ENCODE measurements around the gene APOBEC3H.
"Not testable (repeated sequence)": the region's sequence is repeated elsewhere in the genome, so short reads cannot be mapped to it uniquely, and the experiment has no call there.

The APOBEC3H gene

DNA sequence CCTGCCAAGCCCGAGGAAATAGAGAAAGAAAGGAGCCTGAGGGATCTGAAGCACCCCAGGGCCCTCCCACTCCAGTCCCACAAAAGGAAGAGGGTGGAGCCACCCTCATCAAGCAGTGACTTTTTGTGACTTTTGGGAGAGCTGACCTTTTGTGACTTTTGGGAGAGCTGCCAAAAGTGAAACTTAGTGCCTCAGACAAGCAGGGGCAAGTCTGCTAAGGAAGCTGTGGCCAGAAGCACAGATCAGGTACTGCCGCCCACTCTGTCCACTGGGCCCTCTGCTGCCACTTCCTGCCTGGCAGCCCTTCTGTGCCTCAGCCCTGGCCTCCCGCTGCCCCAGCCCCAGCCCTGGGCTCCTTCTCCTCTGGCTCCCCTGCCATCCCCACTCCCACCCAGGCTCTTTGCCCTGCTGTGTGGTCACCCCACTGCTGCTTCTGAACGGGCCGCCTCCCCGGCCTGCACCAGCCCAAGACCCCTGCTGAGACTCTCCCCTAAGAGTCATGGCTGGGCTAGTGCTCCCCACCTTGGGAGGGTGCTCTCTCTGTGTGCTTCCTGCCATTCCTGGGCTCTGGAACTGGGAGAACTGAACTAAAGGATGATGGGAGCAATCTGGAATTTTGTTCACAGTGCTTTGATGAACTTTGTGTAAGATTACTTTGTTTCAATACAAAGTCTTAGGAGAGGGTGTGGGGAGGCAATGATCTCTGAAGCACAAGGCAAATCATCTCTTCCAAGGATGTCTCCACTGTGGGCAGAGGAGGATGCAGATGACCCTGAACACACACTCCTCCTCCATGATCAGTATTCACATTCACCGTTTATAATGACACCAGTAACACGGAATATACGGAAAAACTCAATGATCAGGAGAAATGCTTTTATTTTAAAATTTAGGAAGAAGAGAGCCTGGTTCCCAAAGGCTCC is at the start of gene APOBEC3H:
APOBEC3H (plus strand) TSS at position 147 of the 923 bp plus-strand sequence. CDS start 3,035 bp downstream, outside the sequence.
- no peak for DNase-seq (ENCODE audit: extremely low read depth in 1 of 2, low read depth in 1 of 2)

DNA sequence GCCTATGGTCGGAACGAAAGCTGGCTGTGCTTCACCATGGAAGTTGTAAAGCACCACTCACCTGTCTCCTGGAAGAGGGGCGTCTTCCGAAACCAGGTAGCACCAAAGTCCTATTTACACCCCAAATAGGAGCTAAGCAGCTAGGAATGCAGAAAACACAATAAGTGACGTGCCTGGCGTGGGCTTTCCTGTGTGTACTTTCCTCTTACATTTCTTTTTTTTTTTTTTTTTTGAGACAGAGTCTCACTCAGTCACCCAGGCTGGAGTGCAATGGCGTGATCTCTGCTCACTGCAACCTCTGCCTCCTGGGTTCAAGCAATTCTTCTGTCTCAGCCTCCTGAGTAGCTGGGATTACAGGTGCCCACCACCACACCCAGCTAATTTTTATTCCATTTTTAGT is 47.6 kb upstream of the APOBEC3H start:
- not testable (repeated sequence) for DNase-seq (ENCODE audit: extremely low read depth in 1 of 2, low read depth in 1 of 2)

DNA sequence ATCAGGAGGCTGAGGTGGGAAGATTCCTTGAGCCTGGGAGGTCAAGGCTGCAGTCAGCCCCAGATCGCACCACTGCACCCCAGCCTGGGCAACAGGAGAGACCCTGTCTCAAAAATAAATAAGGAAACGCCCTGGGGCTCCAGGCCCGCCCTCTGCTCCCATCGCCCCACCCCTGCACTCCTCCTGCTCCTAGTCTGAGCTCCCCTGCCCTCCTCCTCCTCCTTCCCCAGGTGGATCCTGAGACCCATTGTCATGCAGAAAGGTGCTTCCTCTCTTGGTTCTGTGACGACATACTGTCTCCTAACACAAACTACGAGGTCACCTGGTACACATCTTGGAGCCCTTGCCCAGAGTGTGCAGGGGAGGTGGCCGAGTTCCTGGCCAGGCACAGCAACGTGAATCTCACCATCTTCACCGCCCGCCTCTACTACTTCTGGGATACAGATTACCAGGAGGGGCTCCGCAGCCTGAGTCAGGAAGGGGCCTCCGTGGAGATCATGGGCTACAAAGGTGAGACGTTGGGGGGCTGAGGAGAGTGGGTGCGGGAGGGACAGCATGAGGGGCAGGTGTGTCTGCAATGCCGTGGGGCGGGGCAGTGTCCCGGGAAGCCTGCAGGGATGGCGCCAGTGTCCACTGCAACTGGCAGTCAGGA is 45.1 kb upstream of the APOBEC3H start:
- DNase-seq (ENCODE audit: extremely low read depth in 1 of 2, low read depth in 1 of 2): not testable (repeated sequence)

DNA sequence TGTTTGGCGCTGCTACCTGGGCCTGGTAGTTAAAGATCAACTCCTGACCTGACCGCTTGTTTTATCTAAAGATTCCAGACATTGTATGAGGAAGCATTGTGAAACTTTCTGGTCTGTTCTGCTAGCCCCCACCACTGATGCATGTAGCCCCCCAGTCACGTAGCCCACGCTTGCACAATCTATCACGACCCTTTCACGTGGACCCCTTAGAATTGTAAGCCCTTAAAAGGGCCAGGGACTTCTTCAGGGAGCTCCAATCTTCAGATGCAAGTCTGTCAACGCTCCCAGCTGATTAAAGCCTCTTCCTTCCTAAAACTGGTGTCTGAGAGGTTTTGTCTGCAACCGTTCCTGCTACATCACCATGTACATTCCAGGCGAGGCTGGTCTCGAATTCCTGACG is 41.4 kb upstream of the APOBEC3H start:
- DNase-seq (ENCODE audit: extremely low read depth in 1 of 2, low read depth in 1 of 2): no peak

DNA sequence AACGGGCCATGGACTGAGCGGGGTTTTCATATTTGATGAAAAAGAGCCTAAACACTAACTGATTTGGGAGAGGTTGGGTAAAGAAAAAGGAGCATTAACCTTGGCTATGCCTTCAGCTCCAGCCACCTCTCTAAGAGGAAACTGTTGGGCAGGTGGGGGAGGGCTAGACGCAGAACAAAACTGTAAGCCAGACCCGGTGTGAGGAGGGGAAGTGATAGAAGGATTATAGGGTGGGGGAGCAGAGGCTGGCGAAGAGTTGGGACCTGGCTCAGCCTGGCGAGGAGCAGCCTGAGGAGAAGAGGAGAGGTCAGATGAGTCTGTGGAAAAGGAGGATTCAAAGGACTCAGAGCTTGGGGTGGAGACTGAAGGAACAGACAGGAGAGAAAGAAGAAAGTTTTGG is 35.8 kb upstream of the APOBEC3H start:
- DNase-seq (ENCODE audit: extremely low read depth in 1 of 2, low read depth in 1 of 2): not testable (repeated sequence)

DNA sequence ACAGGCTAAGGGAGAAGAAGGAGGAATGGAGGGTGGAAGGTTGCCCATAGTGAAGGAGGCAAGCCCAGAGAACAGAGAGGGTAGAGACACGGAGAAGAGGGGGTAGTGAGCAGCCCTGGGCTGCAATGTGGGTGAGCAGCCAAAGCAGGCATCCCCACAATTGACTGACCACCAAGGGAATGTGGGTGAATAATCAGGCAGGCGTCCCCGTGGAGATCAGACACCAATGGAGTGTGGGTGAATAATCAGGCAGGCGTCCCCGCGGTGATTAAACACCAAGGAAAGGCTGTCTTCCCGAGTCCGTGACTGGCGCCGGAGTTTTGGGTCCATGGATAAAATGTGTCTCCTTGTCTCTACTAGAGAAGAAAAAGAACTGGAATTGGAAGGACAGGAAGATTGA is 35.1 kb upstream of the APOBEC3H start:
- not testable (repeated sequence) for DNase-seq (ENCODE audit: extremely low read depth in 1 of 2, low read depth in 1 of 2)

DNA sequence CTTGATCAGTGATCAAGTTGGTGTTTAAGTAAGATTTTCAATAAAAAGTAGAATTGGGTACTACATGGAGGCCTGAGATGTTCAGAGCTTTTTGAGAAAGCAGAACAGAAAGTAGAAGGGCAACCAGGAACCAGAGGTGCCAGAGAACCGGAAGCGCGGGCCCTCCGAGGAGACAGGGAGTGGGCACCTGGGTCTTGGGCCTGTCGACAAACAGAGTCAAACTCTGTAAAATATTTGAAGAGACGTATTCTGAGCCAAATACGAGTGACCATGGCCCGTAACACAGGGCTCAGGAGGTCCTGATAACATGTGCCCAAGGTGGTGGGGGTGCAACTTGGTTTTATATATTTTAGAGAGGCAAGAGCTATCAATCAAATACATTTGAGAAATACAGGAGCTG is 33.1 kb upstream of the APOBEC3H start:
- not testable (repeated sequence) for DNase-seq (ENCODE audit: extremely low read depth in 1 of 2, low read depth in 1 of 2)

DNA sequence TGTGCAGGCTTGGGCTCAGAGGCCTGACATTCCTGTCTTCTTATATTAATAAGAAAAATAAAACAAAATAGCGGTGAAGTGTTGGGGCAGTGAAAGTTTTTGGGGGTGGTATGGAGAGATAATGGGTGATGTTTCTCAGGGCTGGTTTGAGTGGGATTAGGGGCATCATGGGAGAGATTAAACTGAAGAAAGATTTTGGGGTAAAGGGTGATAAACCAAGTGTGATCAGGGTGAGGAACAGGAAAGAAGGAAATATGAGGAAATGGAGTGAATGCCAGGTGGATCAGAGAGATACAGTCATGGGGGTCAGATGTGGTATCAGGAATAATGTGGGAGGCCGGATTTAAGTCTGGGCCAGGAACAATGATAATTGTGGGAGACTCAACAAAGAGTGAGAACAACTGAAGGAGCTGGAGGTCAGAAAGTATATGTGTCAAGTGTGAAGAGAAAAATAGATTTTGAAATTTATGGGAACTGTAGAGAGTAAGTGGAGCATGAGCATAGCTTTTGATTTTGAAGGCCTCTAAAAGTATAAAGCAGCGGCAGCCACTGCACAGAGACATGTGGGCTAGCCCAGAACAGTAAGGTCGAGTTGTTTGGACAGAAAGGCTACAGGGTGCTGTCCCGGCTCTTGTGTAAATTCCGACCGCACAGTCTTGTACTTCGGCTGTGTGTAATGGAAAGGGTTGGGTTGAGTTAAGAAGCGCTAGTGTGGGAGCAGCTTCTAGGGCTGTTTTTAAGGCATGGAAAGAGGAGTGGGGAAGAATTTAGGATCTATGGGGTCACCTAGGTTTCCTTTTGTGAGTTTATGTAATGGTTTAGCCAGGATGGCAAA is 30.4 kb upstream of the APOBEC3H start:
- DNase-seq (ENCODE audit: extremely low read depth in 1 of 2, low read depth in 1 of 2): not testable (repeated sequence)

DNA sequence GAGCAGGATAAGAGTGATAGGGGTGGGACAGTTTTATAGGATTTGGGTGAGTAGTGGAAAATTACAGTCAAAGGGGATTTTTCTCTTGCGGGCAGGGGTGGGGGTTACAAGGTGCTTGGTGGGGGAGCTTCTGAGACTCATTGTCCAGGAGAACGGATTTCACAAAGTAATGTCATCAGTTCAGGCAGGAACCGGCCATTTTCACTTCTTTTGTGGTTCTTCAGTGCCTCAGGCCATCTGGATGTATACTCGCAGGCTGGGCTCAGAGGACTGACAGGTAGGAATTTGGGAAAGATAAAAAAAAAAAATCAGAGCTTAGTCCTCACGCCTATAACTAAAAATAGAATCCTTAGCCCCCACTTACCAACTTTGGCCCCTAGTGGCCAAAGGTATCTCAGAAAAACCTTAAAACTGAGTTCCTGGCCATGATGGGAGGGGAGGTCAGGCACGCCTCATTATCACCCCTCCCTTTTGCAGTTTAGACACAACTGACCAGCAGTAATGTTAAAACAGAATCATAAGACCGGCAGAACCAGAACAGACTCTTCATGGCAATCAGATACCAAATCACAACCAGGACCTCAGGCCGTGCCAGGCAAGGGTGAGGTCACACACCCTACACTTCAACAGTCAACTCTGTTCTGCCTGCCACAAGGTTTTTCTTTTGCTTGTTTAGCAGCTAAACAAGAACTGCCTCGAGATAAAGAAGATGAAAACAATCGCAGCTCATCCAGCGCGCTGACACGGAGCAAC is 28.8 kb upstream of the APOBEC3H start:
- no peak for DNase-seq (ENCODE audit: extremely low read depth in 1 of 2, low read depth in 1 of 2)

DNA sequence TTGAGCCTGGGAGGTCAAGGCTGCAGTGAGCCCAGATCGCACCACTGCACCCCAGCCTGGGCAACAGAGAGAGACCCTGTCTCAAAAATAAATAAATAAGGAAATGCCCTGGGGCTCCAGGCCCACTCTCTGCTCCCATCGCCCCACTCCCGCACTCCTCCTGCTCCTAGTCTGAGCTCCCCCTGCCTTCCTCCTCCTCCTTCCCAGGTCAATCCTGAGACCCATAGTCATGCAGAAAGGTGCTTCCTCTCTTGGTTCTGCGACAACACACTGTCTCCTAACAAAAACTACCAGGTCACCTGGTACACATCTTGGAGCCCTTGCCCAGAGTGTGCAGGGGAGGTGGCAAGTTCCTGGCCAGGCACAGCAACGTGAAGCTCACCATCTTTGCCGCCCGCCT is 26.9 kb upstream of the APOBEC3H start:
- DNase-seq (ENCODE audit: extremely low read depth in 1 of 2, low read depth in 1 of 2): no peak

DNA sequence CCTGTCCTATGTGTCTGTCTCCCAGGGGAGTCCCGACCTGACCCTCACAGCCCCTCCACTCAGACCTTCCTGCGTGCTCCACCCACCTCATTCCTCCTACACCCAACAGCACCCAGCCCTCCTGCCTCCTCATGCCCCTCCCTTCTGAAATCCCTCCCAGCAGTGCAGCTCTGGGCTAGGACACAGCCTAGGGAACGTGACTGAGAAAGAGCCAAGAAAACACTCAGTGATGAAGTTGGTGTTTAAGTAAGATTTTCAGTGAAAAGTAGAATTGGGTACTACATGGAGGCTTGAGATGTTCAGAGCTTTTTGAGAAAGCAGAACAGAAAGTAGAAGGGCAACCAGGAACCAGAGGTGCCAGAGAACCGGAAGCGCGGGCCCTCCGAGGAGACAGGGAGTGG is 24.5 kb upstream of the APOBEC3H start:
- DNase-seq (ENCODE audit: extremely low read depth in 1 of 2, low read depth in 1 of 2): not testable (repeated sequence)

DNA sequence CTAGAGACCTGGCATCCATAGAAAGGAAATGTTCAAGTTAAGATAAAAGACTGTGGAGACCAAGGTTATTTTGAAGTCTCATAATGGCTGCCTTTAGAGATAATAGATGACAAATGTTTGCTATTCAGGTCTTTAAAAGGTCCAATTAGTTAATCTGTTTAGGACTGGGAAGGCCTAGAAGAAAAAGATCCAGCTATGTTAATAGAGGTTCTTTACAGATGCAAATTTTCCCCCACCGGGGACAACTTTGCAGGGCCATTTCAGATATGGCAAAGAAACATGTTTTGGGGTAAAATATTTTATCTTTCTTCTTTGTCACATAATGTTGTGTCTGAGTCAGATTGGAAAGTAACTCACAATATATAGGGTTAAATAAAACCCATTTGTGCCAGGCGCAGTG is 23.1 kb upstream of the APOBEC3H start:
- DNase-seq (ENCODE audit: extremely low read depth in 1 of 2, low read depth in 1 of 2): no peak

DNA sequence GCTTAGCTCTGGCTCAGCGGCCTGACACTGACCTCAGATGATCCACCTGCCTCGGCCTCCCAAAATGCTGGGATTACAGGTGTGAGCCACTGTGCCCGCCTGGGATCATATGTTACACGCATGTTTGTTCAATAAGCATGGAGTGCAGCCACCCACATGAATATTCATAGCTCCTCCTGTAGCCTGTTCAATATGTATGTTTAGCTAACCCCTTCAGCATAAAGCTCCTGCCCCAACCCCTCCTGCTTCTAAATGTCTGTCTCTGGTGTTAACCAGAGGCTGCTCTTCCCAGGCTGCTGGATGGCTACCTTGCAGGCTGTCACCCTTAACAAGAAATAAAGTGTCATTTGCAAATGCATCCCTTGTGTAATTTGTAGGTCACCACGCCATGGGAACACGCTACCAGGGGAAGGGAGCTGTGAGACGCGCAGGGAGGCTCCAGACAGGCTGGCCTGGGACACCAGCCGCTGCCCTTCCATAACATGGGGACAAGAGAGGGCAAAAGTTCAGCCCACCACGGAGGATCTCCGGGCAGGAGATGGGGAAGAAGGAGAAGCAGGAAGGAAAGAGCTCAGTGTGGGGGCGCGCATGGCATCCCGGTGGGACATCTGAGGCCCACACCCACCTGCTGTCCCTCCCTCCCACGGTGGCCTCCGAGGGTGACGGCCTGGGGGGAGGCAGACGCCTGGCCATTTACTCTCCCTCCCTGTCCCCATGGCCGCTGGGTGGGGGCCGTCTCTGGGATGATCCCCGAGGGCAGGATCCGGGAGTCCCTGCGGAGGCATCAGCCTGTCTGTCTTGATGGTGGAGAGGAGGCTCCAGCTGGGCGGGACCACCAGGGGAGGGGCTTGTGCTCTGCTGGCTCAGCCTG is 20.7 kb upstream of the APOBEC3H start:
- not testable (repeated sequence) for DNase-seq (ENCODE audit: extremely low read depth in 1 of 2, low read depth in 1 of 2)

DNA sequence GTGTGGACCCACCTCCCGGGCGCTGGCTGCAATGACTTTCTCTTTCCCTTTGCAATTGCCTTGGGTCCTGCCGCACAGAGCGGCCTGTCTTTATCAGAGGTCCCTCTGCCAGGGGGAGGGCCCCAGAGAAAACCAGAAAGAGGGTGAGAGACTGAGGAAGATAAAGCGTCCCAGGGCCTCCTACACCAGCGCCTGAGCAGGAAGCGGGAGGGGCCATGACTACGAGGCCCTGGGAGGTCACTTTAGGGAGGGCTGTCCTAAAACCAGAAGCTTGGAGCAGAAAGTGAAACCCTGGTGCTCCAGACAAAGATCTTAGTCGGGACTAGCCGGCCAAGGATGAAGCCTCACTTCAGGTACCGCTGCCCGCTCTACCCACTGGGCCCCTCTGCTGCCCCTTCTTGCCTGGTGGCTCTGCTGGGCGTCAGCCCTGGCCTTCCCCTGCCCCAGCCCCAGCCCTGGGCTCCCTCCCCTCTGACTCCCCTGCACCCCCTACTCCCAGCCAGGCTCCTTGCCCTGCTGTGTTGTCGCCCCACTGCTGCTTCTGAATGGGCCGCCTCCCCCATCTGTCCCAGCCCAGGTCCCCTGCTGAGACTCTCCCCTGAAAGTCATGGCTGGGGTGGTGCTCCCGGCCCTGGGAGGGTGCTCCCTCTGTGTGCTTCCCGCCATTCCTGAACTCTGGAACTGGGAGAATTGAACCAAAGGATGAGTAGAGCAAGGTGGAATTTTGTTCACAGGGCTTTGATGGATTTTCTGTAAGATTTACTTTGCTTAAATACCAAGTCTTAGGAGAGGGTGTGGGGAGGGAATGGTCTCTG is 19.8 kb upstream of the APOBEC3H start, which contains the start of gene APOBEC3G:
APOBEC3G (plus strand) TSS at position 250 of the 815 bp plus-strand sequence; CDS start at position 337, 87 bp downstream.
- DNase-seq (ENCODE audit: extremely low read depth in 1 of 2, low read depth in 1 of 2): peak in 1 of 2 donors; percentile 27

DNA sequence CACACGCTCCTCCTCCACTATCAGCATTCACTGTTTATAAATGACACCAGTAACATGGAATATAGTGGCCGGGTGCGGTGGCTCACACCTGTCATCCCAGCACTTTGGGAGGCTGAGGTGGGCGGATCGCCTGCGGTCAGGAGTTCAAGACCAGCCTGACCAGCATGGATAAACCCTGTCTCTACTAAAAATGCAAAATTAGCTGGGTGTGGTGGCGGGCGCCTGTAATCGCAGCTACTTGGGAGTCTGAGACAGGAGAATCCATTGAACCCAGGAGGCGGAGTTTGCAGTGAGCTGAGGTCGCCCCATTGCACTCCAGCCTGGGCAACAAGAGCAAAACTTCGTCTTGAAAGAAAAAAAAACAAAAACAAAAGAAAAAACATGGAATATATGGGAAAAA is 19.1 kb upstream of the APOBEC3H start:
- not testable (repeated sequence) for DNase-seq (ENCODE audit: extremely low read depth in 1 of 2, low read depth in 1 of 2)

DNA sequence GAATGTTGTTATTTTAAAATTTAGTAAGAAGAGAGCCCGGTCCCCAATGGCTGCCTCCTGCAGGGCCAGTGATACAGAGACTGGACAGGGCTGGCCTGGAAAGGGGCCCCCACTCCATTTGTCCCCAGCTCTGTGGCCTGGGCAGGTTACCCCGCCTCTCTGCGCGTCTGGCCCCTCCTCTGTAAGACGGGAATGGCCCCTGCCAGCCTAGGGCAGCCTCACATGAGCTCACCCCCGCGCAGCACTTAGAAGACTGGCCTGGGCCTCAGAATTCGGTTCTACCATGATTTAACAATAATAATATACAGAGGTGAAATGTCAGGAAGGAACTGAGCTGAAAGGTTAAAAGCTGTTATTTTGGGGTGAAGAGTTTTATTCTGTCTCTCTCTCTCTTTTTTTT is 18.7 kb upstream of the APOBEC3H start:
- no peak for DNase-seq (ENCODE audit: extremely low read depth in 1 of 2, low read depth in 1 of 2)

DNA sequence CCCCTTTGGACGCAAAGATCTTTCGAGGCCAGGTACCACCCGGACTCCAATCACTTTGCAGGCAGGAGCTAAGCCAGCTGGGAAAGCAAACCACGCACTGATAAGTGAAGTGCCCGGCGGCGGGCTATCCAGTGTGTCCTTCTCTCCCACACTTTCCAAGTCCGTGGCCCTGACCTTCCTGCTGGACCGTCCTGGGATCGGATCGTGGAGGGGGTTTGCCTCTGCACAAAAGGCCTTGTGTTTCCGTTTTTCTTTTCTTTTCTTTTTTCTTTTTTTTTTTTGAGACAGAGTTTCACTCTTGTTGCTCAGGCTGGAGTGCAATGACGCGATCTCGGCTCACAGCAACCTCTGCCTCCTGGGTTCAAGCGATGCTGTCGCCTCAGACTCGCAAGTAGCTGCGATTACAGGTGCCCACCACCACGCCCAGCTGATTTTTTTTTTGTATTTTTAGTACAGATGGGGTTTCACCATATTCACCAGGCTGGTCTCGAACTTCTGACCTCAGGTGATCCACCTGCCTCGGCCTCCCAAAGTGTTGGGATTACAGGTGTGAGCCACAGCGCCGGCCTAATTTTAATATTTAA is 17.9 kb upstream of the APOBEC3H start:
- DNase-seq (ENCODE audit: extremely low read depth in 1 of 2, low read depth in 1 of 2): not testable (repeated sequence)
